Kasumi-1 (cell line): ENCODE measurements around the gene PRKACB.
"Not testable (repeated sequence)": the region's sequence is repeated elsewhere in the genome, so short reads cannot be mapped to it uniquely, and the experiment has no call there.

ENCODE experiments used
- DNase-seq, 2 experiments: peaks; one replicate each; lab custom pipeline; 2025; lab: John Stamatoyannopoulos, UW

Gene PRKACB

GRCh38 chr1:84143796-84144565 lies at the start of gene PRKACB:
PRKACB (plus strand) TSS chr1:84144271; CDS start chr1:84144362, 91 bp downstream.
- peak; percentile 91 to 92 for DNase-seq

GRCh38 chr1:84095308-84095707 lies 48.8 kb upstream of the PRKACB start:
- no peak for DNase-seq

GRCh38 chr1:84096176-84096575 lies 47.9 kb upstream of the PRKACB start:
- DNase-seq, result no peak

- DNase-seq, result no peak
Observed at GRCh38 chr1:84101204-84101603, 42.9 kb upstream of the PRKACB start.

GRCh38 chr1:84103197-84103992 lies 40.7 kb upstream of the PRKACB start:
- DNase-seq, result peak; percentile 45 to 50

- DNase-seq, result not testable (repeated sequence)
Observed at GRCh38 chr1:84107538-84107937, 36.5 kb upstream of the PRKACB start.

GRCh38 chr1:84107955-84108354 lies 36.1 kb upstream of the PRKACB start:
- no peak for DNase-seq

- no peak for DNase-seq
Observed at GRCh38 chr1:84108900-84109578, 35.0 kb upstream of the PRKACB start.

GRCh38 chr1:84110629-84111028 lies 33.4 kb upstream of the PRKACB start:
- no peak for DNase-seq

GRCh38 chr1:84116558-84116957 lies 27.5 kb upstream of the PRKACB start:
- DNase-seq, result peak; percentile 6 to 22

- no peak for DNase-seq
Observed at GRCh38 chr1:84117868-84118267, 26.2 kb upstream of the PRKACB start.

GRCh38 chr1:84121360-84121759 lies 22.7 kb upstream of the PRKACB start:
- DNase-seq, result no peak

- DNase-seq, result peak; percentile 58 to 72
Observed at GRCh38 chr1:84122780-84123382, 21.2 kb upstream of the PRKACB start.

- no peak for DNase-seq
Observed at GRCh38 chr1:84133479-84133878, 10.6 kb upstream of the PRKACB start.

- no peak for DNase-seq
Observed at GRCh38 chr1:84135341-84135740, 8.7 kb upstream of the PRKACB start.

GRCh38 chr1:84141182-84142003 lies 2.7 kb upstream of the PRKACB start:
- DNase-seq, result peak; percentile 48 to 87

GRCh38 chr1:84145068-84145467 lies 997 bp downstream of the PRKACB start:
- DNase-seq, result peak; percentile 54 to 70

GRCh38 chr1:84146411-84147032 lies 2.5 kb downstream of the PRKACB start:
- DNase-seq, result peak in 1 of 2 experiments; percentile 27

GRCh38 chr1:84148758-84149157 lies 4.7 kb downstream of the PRKACB start:
- no peak for DNase-seq

GRCh38 chr1:84152649-84153056 lies 8.6 kb downstream of the PRKACB start:
- peak in 1 of 2 experiments; percentile 16 for DNase-seq

GRCh38 chr1:84155517-84155916 lies 11.4 kb downstream of the PRKACB start:
- no peak for DNase-seq
